SK-MEL-5 (cell line): ENCODE data around the gene TRH. TPM values are rescaled to one million over a fixed set of nuclear protein-coding genes. Genes with fewer than 3 reads are reported as not detected.

Source experiments
- DNase-seq: peaks from one replicate; pipeline ENCODE4 v3.0.0-alpha.2; 2016; ENCODE audit warnings: low read depth, low spot score
- in situ Hi-C: cut with HindIII; loops from 2 replicates; pipeline ENCODE4 v1.10.0; 2016; ENCODE audit warnings: low sequenced_read_pairs, high pct_unique_total_duplicates, low pct_unique_long_range_greater_than_20kb
- polyA plus RNA-seq, 2 experiments: library from polyadenylated mRNA; depleted of rRNA; stranded (reverse); fragments of >200 nt; gene quantifications; 2 replicates each; pipeline ENCODE4 v1.2.3, GENCODE V29; 2015
- total RNA-seq: library from RNA; depleted of rRNA; stranded (reverse); fragments of >200 nt; shearing (Covaris generic); gene quantifications from 2 replicates; pipeline ENCODE4 v1.2.3, GENCODE V29; 2014; rRNA removed

Gene TRH, protein sequence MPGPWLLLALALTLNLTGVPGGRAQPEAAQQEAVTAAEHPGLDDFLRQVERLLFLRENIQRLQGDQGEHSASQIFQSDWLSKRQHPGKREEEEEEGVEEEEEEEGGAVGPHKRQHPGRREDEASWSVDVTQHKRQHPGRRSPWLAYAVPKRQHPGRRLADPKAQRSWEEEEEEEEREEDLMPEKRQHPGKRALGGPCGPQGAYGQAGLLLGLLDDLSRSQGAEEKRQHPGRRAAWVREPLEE
- total RNA-seq, result not detected in 2 replicates
- not detected in 2 replicates for polyA plus RNA-seq (2015; cell fraction: cytosol; rRNA removed)
- not detected in 2 replicates for polyA plus RNA-seq (2015; cell fraction: nucleus; rRNA removed)

DNA sequence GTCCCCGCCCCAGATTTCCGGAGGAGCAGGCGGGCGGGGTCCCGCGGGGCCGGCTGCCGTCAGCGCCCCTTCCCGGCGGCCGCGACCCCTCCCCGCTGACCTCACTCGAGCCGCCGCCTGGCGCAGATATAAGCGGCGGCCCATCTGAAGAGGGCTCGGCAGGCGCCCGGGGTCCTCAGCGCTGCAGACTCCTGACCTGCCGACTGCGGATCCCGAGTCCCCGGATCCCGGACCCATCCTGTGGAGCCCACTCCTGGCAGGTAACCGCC, at the start of gene TRH:
Gene TRH (plus strand): TSS at position 157 of the 269 bp plus-strand sequence. CDS start 1,097 bp downstream, outside the sequence.
- no peak for DNase-seq
- in situ Hi-C loops, result no loop called here

DNA sequence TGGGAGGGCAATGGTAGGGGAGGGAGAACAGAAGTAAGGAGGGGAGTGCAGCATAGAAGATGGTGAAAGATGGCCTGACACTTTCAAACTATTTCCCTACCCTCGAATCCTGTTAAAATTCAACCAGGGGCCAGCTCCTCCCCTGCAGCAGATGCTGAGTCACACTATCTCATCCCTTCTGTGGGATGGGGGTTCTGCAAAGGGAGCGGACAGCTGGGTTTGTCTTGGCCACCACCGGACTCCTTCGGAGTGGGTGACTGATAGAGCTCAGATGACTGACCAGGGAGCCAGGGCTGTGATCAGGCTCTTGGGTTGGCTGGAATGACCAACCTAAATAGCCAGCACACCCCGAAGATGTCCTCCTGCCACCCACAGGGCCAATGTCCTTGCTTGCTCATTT, 47.4 kb upstream of the TRH start:
- no peak for DNase-seq
- in situ Hi-C loops, result no loop called here

DNA sequence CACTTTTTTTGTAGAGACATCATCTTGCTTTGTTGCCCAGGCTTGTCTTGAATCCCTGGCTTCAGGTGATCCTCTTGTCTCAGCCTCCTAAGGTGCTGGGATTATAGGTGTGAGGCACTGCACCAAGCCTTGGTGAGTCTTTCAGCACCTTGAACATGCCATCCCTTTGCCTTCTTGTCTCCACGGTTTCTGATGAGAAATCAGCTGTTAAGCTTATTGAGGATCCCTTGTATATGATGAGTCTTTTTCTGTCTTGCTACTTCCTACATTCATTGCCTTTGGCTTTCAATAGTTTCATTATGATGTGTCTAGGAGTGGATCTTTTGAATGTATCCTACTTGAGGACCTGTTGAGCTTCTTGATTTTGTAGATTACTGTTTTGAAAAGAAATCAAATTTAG, 45.1 kb upstream of the TRH start:
- DNase-seq, result no peak
- in situ Hi-C loops, result no loop called here

DNA sequence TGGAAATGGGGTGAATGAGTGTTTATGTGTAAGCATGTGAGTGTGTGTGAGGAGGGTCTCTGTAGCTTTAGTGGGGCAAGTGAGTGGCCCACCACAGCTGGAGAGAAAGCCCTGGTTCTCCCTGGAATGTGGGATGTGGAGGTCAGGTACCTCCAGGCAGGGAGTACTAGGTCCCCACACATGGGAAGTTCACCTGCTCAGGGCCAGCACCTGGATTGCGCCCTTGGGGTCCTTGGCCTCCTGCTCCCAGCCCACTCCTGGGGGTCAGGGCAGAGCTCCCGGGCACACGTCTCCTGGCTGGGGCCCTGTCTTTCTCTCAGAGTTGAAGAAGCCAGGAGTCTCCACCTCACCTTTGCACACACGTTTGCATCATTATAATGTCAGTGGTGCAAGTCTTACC, 41.0 kb upstream of the TRH start:
- in situ Hi-C loops, result no loop called here
- DNase-seq, result no peak

DNA sequence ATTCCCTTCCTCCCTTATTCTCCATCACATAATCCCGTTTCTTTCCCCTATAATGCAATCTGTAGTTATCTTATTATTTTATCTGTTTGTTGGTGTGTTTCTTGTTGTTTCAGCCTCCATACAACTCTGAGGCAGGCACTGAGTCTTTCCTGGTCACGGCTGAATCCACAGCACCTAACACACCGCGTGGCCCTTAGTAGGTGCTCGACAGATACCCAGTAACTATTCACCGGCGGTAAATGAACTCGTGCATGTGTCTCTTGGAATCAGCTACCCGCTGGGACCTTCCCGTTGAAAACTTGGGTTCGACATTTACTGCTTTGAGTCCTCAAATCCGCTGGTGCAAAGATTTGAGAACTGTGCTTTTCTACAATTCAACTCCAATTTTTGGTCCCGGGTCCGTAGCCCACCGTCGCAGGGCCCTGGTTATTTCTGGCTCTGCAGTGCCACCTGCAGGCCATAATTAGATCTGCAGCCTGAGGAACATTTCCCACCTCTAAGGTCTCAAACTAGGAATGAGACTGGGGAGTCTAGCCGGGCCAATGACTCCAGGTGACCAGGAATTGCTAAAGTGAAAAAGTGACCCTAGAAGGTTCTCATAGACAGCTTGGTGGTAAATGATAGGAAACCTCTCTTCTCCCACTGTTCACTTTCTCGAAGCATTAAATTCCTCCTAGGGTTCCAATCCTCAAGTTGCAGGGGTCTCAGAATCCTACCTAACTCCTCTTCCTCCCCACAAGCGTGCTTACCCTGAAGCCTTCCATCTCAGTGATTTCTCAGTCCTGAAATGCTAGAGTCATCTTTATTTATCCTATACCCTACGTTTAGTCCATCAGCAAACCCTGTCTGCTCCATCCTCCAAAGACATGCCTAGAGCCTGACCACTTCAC, 40.0 kb upstream of the TRH start:
- peak; percentile 58 for DNase-seq

DNA sequence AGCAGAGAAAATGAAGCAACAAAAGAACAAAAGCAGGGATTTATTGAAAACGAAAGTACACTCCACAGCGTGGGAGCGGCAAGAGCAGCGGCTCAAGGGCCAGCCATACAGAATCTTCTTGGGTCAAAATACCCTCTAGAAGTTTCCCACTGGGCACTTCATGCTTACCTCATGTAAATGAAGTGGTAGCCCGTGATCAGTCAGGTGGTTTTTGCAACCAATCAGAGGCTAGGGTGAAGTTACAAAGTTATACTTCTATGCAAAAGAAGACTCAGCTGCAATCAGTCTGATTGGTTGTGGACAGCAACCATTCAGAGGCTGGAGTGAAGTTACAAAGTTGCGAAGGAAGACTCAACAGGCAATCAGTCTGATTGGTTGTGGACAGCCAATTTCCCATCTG, 37.8 kb upstream of the TRH start:
- in situ Hi-C loops, result no loop called here
- DNase-seq, result peak; percentile 89

More for the DNA sequence above, 40.0 kb upstream of the TRH start:
- in situ Hi-C loops, result no loop called here

DNA sequence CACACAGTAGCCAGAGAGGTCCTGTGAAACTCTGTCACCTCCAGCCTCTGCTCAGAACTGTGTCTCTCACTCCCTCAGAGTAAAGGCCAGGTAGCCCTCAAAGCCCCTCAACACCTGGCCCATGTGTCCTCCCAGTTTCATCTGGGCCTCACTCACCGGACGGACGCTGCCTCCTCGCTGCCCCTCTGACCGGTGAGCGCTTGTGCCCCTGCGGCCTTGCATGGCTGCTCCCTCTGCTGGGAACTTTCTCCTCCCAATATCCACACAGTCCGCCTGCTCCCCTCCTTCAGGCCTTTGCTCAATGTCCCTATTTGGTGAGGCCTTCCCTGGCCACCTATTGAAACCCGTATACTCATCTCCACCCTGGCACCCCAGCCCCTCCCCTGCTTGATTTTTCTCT, 36.8 kb upstream of the TRH start:
- in situ Hi-C loops, result no loop called here
- no peak for DNase-seq

DNA sequence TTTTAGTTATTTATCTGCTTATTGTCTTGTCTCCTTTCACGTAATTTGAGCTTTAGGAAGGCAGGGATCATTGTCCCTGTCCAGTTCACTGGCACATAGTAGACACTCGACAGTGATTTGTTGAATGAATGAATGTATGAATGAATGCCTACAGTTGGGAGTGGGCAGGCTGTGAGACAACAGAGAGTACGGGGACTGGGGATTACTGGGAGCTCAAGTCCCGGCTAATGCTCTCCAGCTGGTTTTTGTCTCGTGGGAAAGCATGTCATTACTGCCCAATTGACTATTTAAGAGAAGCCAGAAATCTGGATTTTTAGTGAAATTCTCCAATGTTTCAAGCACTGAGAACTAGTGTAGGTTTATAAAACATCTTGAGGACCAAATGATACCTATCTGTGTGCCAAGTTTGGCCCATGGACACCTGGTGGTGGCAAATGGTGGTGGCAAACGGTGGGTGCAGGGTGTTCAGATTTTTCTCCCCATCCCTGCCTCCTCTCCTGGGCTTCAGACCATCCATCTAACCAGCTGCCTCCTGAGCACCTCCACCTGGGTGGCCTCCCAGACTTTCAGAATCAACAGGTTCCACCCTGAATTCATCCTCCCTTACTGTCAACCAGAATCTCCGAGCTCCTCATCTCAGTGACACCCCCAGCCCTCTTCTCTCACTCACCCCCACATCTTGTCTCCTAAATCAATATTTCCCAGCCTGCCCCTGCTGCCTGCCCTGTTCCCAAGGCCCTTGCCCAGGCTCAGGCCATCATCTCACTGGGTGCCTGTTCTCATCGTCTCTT, 36.2 kb upstream of the TRH start:
- DNase-seq, result no peak
- in situ Hi-C loops, result no loop called here

DNA sequence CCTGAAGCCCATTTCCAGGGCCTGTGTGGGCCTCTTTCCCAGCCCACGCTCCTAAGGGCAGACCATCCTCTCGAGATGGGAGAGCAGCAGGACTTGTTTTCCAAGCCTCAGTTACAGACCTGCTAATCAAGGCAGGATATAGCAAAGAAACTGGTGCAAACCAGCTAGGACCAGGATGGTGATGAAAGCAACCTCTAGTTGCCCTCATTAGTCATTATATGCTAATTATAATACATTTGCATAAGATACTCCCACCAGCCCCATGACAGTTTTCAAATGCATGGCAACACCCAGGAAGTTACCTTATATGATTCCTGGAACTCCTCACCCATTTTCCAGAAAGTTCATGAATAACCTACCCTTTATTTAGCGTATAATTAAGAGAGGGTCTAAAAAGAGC, 34.4 kb upstream of the TRH start:
- DNase-seq, result no peak
- in situ Hi-C loops, result no loop called here

DNA sequence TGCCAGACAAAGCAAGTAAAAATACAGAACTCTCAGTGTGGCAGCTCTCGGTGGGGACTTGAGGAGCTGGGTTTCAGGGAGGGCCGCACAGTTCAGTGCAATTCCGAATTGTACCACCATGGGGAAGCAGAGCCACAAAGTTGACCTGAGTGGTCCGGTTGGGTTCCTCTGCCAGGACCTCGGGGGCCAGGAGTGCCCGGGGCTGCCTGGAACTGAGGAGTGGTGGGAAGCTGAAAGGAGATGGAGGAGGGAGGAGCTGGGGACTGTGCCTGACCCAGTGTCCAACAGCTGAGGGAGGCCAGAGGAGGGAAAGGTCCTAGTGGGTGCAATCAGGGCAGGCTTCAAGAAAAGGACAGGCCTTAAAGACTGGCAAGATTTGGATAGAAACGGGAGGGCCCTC, 32.2 kb upstream of the TRH start:
- in situ Hi-C loops, result no loop called here
- DNase-seq, result peak; percentile 83

DNA sequence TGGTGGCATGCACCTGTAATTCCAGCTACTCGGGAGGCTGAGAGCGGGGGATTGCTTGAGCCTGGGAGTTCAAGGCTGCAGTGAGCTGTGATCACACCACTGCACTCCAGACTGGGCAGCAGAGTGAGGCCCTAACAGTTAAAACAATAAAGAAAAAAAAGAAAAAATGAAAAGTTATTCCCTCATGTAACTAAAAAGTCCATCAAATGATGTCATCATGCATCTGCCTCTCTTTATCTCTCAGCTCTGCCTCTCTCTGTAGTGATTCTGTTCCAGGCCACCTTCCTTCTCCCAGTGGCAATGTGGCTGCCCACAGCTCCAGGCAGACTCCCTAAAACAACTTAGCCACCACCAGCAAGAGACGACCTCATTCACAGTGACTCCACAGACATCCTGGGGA, 31.5 kb upstream of the TRH start:
- DNase-seq, result no peak
- in situ Hi-C loops, result no loop called here

DNA sequence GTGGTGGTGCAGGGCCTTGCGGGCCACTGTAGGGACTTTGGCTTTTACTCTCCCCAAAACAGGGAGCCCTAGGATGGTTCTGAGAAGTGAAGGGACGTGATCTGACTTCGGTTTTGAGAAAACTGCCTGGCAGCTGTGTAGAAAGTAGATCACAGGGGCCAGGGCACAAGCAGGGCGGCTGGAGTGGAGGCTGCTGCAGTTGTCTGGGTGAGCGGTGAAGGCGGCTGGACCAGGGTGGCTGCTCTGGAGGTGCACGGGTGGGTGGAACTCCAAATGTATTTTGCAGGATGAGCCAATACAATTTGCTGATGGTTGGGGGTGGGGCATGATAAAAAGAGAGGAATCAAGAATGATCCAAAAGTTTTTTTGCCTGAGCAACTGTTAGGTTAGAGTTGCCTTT, 29.8 kb upstream of the TRH start:
- in situ Hi-C loops, result no loop called here
- no peak for DNase-seq

DNA sequence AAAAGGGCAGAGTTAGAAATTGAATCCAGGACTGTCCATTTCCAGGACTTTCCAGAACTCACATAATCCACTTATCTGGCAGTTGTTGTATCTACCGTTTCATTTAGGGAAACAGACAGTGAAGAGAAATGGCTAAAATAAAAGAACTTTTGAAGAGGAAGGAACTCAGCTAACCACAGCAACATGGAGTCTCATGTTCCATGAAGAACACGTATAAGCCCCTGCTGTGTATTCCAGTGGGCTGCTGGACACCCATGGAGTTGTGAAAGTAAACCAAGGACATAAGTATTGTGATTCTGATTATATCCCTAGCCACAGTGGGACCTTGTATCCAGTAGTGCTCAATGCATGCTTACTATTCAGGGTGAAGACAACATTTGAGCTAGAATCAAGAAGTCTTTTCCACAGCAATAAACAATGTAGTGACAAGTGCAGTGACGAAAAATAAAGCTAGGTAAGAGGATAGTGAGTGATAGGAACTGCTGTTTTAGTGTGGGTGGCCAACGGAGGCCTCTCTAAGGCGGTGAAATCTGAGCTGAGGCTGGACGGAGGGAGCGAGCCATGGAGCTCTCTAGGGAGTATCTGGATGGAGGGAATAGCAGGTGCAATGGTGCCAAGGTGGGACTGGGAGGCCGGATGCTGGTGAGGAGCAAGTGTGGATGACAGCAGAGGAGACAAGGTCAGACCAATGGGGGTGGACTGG, 26.8 kb upstream of the TRH start:
- DNase-seq, result no peak
- in situ Hi-C loops, result no loop called here

DNA sequence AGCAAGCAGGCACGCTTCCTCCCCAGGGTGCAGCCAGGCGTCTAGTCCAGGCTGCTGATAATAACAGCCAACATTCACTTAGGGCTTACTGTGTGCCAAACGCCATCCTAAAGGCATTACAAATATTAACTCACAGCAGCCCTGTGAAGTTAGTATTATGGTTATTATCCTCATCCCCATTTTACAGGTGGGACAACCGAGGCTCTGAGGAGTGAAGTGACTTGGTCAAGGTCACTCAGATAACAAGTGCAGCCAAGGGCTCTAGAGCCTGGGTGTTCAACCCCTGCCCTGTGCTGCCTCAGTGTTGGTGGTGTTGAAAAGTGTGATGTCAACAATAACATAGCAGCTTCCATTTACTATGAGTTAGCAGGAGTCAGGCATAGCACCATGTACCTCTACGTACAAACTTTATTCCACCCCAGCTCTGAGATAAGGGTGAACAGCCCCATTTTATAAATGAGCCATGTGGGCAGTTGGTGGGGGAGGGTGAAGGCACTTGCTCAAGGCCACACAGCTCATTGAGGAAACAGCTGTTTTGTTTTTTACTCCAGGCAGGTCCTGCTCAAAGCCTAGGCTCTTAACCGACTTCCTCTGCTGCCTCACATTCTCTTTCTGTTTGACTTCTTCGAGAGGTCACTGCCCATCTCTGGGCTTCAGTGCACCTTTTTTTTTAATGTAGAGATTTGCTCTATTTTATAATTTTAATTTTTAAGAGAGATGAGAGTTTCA, 24.0 kb upstream of the TRH start:
- in situ Hi-C loops, result no loop called here
- DNase-seq, result no peak

DNA sequence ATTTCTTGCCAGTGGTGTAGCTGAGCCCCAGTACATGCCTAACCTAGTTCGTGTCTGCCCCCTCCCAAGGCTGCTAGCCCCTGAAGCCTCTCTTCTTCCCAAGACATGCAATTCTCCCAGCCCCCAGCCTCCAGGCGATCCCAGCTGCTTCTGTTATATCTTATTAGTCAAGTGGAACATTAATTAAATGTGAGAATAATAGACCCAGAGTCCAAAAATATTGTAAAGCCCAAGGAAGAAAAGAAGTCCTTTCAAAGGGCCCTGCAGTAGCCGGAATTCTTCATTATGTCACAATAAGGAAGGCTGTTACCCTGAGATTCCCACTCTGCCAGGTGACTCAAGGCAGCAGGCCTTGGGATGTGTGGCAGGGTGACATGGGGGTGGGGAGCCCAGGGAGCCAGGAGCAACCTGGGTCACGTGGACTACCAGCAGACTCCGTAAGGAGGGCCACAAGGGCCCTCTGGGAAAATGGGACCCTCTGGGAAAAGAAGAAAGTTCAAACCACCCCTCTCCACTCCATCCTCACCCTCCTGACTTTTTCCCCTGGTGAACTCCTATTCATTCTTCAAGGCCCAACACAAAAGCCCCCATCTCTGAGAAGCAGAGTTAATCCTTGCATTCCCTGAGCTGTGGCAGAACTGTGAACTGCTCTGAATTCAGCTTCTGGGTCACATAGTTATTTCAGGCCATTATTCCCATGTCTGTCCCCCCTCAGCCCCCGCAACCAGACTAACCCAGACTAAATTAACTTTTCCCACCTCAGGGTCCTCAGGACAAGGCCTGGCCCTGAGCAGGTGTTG, 21.8 kb upstream of the TRH start:
- no peak for DNase-seq
- in situ Hi-C loops, result no loop called here

DNA sequence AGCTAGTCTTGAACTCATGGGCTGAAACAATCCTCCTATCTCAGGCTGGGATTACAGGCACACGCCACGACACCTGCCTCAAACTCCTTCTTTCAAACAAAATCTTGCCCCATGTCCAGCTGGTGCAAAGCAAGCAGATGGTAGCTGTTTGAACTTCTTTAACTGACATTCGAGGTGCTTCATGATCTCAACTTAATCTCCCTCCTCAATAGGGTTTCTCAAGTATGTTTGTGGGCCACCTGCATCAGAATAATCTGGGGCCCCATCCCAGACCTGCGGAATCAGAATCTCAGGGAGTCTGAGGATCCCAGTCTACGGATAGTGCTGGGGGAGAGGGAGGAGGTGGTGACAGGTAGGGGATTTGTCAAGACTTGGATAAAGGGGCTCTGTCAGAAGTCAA, 20.9 kb upstream of the TRH start:
- DNase-seq, result no peak
- in situ Hi-C loops, result no loop called here

DNA sequence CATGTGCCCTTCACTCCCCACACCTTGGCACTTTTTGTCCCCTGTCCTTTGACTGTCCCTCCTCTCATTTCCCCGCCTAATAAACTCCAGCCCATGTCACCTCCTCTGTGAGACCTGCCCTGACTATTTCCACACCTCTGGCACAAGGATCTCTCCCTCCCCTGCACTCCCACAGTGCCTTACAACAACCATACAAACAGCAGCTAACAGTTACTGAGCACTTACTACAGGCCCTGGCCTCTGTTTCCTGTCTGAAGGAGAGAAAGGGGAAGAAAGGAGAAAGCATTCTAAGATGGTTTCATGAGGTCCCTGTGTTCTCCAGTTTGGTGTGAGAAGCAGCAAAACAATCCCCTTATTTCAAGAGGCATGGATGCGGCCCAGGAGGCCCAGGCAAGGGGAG, 20.0 kb upstream of the TRH start:
- in situ Hi-C loops, result no loop called here
- no peak for DNase-seq
